BJ (cell line): ENCODE measurements around the gene OR52W1. TPM values are rescaled to one million over a fixed set of nuclear protein-coding genes. Genes with fewer than 3 reads are reported as not detected.
"Not testable (repeated sequence)": the region's sequence is repeated elsewhere in the genome, so short reads cannot be mapped to it uniquely, and the experiment has no call there.

ENCODE experiments used
- CTCF ChIA-PET: fragments of 350-600 bp; formaldehyde crosslinking; extraction: SDS; loops from one replicate; lab custom pipeline; 2021; ENCODE audit warnings: antibody characterized with exemption, inconsistent platforms; lab: Yijun Ruan, JAX
- POLR2A ChIA-PET: fragments of 300-600 bp; sonication (Branson Sonifier 250); formaldehyde crosslinking; extraction: SDS; loops from one replicate; lab custom pipeline; 2021; ENCODE audit warnings: antibody characterized with exemption; lab: Charles Lee
- DNase-seq: peaks from one replicate; pipeline ENCODE4 v3.0.0-alpha.2; 2011; ENCODE audit warnings: low read depth
- H3K27me3 ChIP-seq: 2 replicates; pipeline ENCODE4 v1.6.0; 2011; ENCODE audit warnings: low read length; ENCODE audit not compliant: control insufficient read depth, insufficient read depth
- H3K36me3 ChIP-seq: 2 replicates; pipeline ENCODE4 v1.5.1; 2011; ENCODE audit warnings: low read length; ENCODE audit not compliant: control insufficient read depth, insufficient read depth
- H3K4me3 ChIP-seq: 2 replicates; pipeline ENCODE4 v1.5.1; 2011; ENCODE audit warnings: low read depth, mild to moderate bottlenecking, control low read depth, low read length
- polyA plus RNA-seq: library from polyadenylated mRNA; depleted of rRNA; stranded (reverse); fragments of >200 nt; gene quantifications from 2 replicates; pipeline ENCODE4 v1.2.3, GENCODE V29; 2011; rRNA removed
- TF ChIP-seq, protein P1 (sequence below): IDR thresholded peaks from 2 replicates; pipeline ENCODE4 v1.5.1; 2011; ENCODE audit warnings: low read depth, mild to moderate bottlenecking, control low read depth, inconsistent platforms, low read length, moderate library complexity; ENCODE audit not compliant: insufficient read depth

The OR52W1 gene
- polyA plus RNA-seq, 1 experiment: not detected

- CTCF ChIA-PET: interaction anchor here (5.2 to 10.0 kb wide), 2 partner anchors 69 to 105 kb away, joined by 59 to 138 read pairs; no protein-coding TSS in a partner anchor
- POLR2A ChIA-PET: no interaction called here
- no peak for DNase-seq
- H3K4me3 ChIP-seq: no peak overlapping the region
- TF ChIP-seq, protein P1, sequence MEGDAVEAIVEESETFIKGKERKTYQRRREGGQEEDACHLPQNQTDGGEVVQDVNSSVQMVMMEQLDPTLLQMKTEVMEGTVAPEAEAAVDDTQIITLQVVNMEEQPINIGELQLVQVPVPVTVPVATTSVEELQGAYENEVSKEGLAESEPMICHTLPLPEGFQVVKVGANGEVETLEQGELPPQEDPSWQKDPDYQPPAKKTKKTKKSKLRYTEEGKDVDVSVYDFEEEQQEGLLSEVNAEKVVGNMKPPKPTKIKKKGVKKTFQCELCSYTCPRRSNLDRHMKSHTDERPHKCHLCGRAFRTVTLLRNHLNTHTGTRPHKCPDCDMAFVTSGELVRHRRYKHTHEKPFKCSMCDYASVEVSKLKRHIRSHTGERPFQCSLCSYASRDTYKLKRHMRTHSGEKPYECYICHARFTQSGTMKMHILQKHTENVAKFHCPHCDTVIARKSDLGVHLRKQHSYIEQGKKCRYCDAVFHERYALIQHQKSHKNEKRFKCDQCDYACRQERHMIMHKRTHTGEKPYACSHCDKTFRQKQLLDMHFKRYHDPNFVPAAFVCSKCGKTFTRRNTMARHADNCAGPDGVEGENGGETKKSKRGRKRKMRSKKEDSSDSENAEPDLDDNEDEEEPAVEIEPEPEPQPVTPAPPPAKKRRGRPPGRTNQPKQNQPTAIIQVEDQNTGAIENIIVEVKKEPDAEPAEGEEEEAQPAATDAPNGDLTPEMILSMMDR: no peak
- H3K27me3 ChIP-seq: peaks cover 1% of the 10 kb centered on the region; the same call in 1 of the 2 replicates
- H3K36me3 ChIP-seq: no peaks in the 10 kb centered on the region
These were observed 49.2 kb downstream of the OR52W1 start for GRCh38 chr11:6248248-6248647.

GRCh38 chr11:6248897-6249296 lies 49.9 kb downstream of the OR52W1 start:
- CTCF ChIA-PET: interaction anchor here (1.5 to 10.0 kb wide), 5 partner anchors 13 to 113 kb away, joined by 6 to 138 read pairs (median 59); partner anchors contain the start of genes CNGA4 and FHIP1B
- DNase-seq, H3K27me3 ChIP-seq, H3K36me3 ChIP-seq, H3K4me3 ChIP-seq, POLR2A ChIA-PET: not testable (repeated sequence)

Other genes starting within 250 kb of the OR52W1 start
- gene OR56A5, start 230.7 kb upstream of the OR52W1 start, polyA plus RNA-seq: not detected in 2 replicates
- gene OR52L1, start 212.2 kb upstream of the OR52W1 start, polyA plus RNA-seq: not detected in 2 replicates
- gene OR56A4, start 192.3 kb upstream of the OR52W1 start, polyA plus RNA-seq: not detected in 2 replicates
- gene OR56A1, start 168.5 kb upstream of the OR52W1 start, polyA plus RNA-seq: not detected in 2 replicates
- gene OR56B4, start 91.5 kb upstream of the OR52W1 start, polyA plus RNA-seq: not detected in 2 replicates
- gene OR52B2, start 28.9 kb upstream of the OR52W1 start, polyA plus RNA-seq: not detected in 2 replicates
- gene C11orf42, start 6.3 kb downstream of the OR52W1 start, polyA plus RNA-seq: not detected in 2 replicates
- 22.1 and 30.6 TPM in 2 replicates for gene FHIP1B, start 35.4 kb downstream of the OR52W1 start, polyA plus RNA-seq
- 0.11 TPM in 1 of 2 replicates, not detected in the other for gene CNGA4, start 39.9 kb downstream of the OR52W1 start, polyA plus RNA-seq
- gene CCKBR, start 60.6 kb downstream of the OR52W1 start, polyA plus RNA-seq: not detected in 2 replicates
- 81.8 and 134 TPM in 2 replicates for gene CAVIN3, start 121.3 kb downstream of the OR52W1 start, polyA plus RNA-seq
- gene SMPD1, start 191.2 kb downstream of the OR52W1 start, polyA plus RNA-seq: 76.1 and 118 TPM in 2 replicates
- gene APBB1, start 219.9 kb downstream of the OR52W1 start, polyA plus RNA-seq: 39.5 and 62.5 TPM in 2 replicates
- 0.82 and 0.87 TPM in 2 replicates for gene HPX, start 241.8 kb downstream of the OR52W1 start, polyA plus RNA-seq